GM12878 (cell line): ENCODE data around the gene NHEJ1. TPM values are rescaled to one million over a fixed set of nuclear protein-coding genes. Genes with fewer than 3 reads are reported as not detected.

Experiments
- ATAC-seq: fragments of 200-7000 bp; cut with Tn5 transposase; 3 replicates; pipeline ENCODE4 v1.9.1; 2020; ENCODE audit warnings: mild to moderate bottlenecking, moderate library complexity
- BruUV-seq: library from RNA; stranded (reverse); fragments of 400-500 nt; replicated peaks from 2 replicates; lab custom pipeline; 2021; lab: Mats Ljungman, UMichigan
- CTCF ChIA-PET: fragments of 300-600 bp; sonication (Branson Sonifier 250); formaldehyde crosslinking; extraction: SDS; loops from one replicate; lab custom pipeline; 2021; ENCODE audit warnings: inconsistent platforms; lab: Yijun Ruan, JAX
- POLR2A ChIA-PET: fragments of 350-600 bp; formaldehyde crosslinking; extraction: SDS; loops from one replicate; lab custom pipeline; 2021; ENCODE audit warnings: inconsistent platforms; lab: Charles Lee
- RAD21 ChIA-PET: fragments of 300-600 bp; sonication (Branson Sonifier 250); formaldehyde crosslinking; loops from one replicate; lab custom pipeline; 2023; ENCODE audit warnings: antibody characterized with exemption; ENCODE audit not compliant: unreplicated experiment; lab: Charles Lee
- SMC1A ChIA-PET: fragments of 300-600 bp; sonication (Branson Sonifier 250); formaldehyde crosslinking; loops from one replicate; lab custom pipeline; 2023; ENCODE audit not compliant: unreplicated experiment, uncharacterized antibody; lab: Charles Lee
- DNase-seq: peaks from one replicate; pipeline ENCODE4 v3.0.0-alpha.2; 2011; ENCODE audit warnings: low read depth, low spot score
- FAIRE-seq: peaks from 3 replicates; lab custom pipeline; 2011; peaks lifted over from hg19 to GRCh38; lab: Jason Lieb, UNC
- H2AFZ ChIP-seq: 2 replicates; pipeline ENCODE4 v1.6.0; 2011; ENCODE audit warnings: low read depth, low read length, control low read depth; ENCODE audit not compliant: control insufficient read depth
- H3K27ac ChIP-seq: 2 replicates; pipeline ENCODE4 v1.5.1; 2011; ENCODE audit warnings: control low read depth; ENCODE audit not compliant: control insufficient read depth, insufficient read depth
- H3K27me3 ChIP-seq, 2 experiments: replicated peaks in 1 of 2; 2 replicates each; pipeline versions ENCODE4 v1.6.0 to v1.6.1; 2011; ENCODE audit warnings: low read length in 1 of 2; ENCODE audit not compliant: control insufficient read depth in 2 of 2, insufficient read depth in 2 of 2
- H3K36me3 ChIP-seq, 2 experiments: 2 replicates each; pipeline ENCODE4 v1.5.1; 2011; ENCODE audit warnings: low read length in 1 of 2; ENCODE audit not compliant: control insufficient read depth in 2 of 2, insufficient read depth in 2 of 2
- H3K4me1 ChIP-seq: 2 replicates; pipeline ENCODE4 v1.6.1; 2011; ENCODE audit warnings: mild to moderate bottlenecking, low read length, moderate library complexity, mixed read lengths; ENCODE audit not compliant: control insufficient read depth, insufficient read depth
- H3K4me2 ChIP-seq: 2 replicates; pipeline ENCODE4 v1.6.0; 2011; ENCODE audit warnings: control low read depth; ENCODE audit not compliant: control insufficient read depth, insufficient read depth
- H3K4me3 ChIP-seq: fragments of 200-600 bp; sonication (generic); 2 replicates; pipeline ENCODE4 v1.5.1; 2016
- H3K79me2 ChIP-seq: 2 replicates; pipeline ENCODE4 v1.6.0; 2011; ENCODE audit warnings: low read length; ENCODE audit not compliant: control insufficient read depth, insufficient read depth
- H3K9ac ChIP-seq: 2 replicates; pipeline ENCODE4 v1.8.0; 2011; ENCODE audit warnings: low read length, control low read depth, mixed read lengths; ENCODE audit not compliant: control insufficient read depth, insufficient read depth
- H3K9me3 ChIP-seq: replicated peaks from 3 replicates; pipeline ENCODE4 v1.5.1; 2011; ENCODE audit warnings: mild to moderate bottlenecking, low read length; ENCODE audit not compliant: control insufficient read depth, insufficient read depth
- H4K20me1 ChIP-seq: 2 replicates; pipeline ENCODE4 v1.6.0; 2011; ENCODE audit not compliant: control insufficient read depth, insufficient read depth
- CEBPZ ChIP-seq: fragments of 150-350 bp; IDR thresholded peaks from 2 replicates; pipeline ENCODE4 v1.6.1; 2016; ENCODE audit warnings: low read depth, low read length
- CTCF ChIP-seq, 3 experiments: IDR thresholded peaks in 2 of 3; conservative IDR thresholded peaks in 1 of 3; 2 replicates each; pipeline ENCODE4 v1.5.1; 2011; ENCODE audit warnings: low read depth in 3 of 3, low read length in 3 of 3, mild to moderate bottlenecking in 3 of 3, control low read depth in 2 of 3, moderate library complexity in 2 of 3, inconsistent platforms in 1 of 3, mixed read lengths in 1 of 3; ENCODE audit not compliant: control insufficient read depth in 2 of 3, insufficient read depth in 1 of 3; ENCODE audit errors: extremely low read depth in 1 of 3
- JUNB ChIP-seq: IDR thresholded peaks from 2 replicates; pipeline ENCODE4 v1.6.1; 2016; ENCODE audit warnings: antibody characterized with exemption, mild to moderate bottlenecking
- MXI1 ChIP-seq: fragments of 150-350 bp; IDR thresholded peaks from 2 replicates; pipeline ENCODE4 v1.6.1; 2011; ENCODE audit warnings: low read depth, mild to moderate bottlenecking, inconsistent platforms, low read length, improper control_type of control experiment
- NR2F1 ChIP-seq: fragments of 450-650 bp; conservative IDR thresholded peaks from 2 replicates; pipeline ENCODE4 v1.6.1; 2017; ENCODE audit warnings: mild to moderate bottlenecking
- SMAD1 ChIP-seq: fragments of 450-650 bp; IDR thresholded peaks from 2 replicates; pipeline ENCODE4 v1.6.1; 2018; ENCODE audit warnings: mild to moderate bottlenecking, low read depth; ENCODE audit not compliant: partially characterized antibody
- SUZ12 ChIP-seq: fragments of 200-600 bp; sonication (generic); IDR thresholded peaks from one replicate; pipeline ENCODE4 v1.6.1; 2018; ENCODE audit warnings: antibody characterized with exemption, mild to moderate bottlenecking; ENCODE audit not compliant: unreplicated experiment
- ZBTB11 ChIP-seq: fragments of 450-650 bp; formaldehyde crosslinking; IDR thresholded peaks from 2 replicates; pipeline ENCODE4 v1.5.0; 2022; ENCODE audit warnings: mild to moderate bottlenecking, missing genetic modification characterization
- ZNF24 ChIP-seq: fragments of 450-650 bp; IDR thresholded peaks from 2 replicates; pipeline ENCODE4 v1.6.1; 2017; ENCODE audit warnings: antibody characterized with exemption, mild to moderate bottlenecking
- WGBS: methylation state at CpG from one replicate; pipeline ENCODE4 v1.1.6; 2016; ENCODE audit warnings: low lambda C conversion rate; ENCODE audit not compliant: insufficient replicate concordance, insufficient coverage; ENCODE audit errors: missing lambda C conversion rate; 5-methylcytosine and 5-hydroxymethylcytosine counted together
- in situ Hi-C: fragments of 300-500 bp; cut with MboI; formaldehyde crosslinking; loops from 9 replicates; pipeline ENCODE4 v1.14.3; 2018; ENCODE audit warnings: mixed read lengths
- intact Hi-C: fragments of 100-400 bp; cut with micrococcal nuclease; formaldehyde crosslinking; loops from one replicate; pipeline ENCODE4 v1.14.2; 2022; ENCODE audit not compliant: unreplicated experiment
- polyA plus RNA-seq, 11 experiments: library from polyadenylated mRNA; depleted of rRNA in 4 of 11; unstranded in 6 of 11; stranded (reverse) in 5 of 11; fragments of >200 nt; fragmentation: Nextera tagmentation in 4 of 11; fragmentation: Illumina TruSeq in 1 of 11; extraction: Ambion mirVana in 4 of 11; extraction: Trizol in 1 of 11; gene quantifications; 1 replicate in 1 of 11; 2 replicates in 10 of 11; pipeline versions ENCODE4 v1.2.1 to v1.2.3, GENCODE V29; 2011 to 2016; ENCODE audit warnings: inconsistent platforms in 2 of 11, missing spikeins in 2 of 11, low read depth in 1 of 11
- total RNA-seq, 4 experiments: library from RNA; depleted of rRNA in 3 of 4; stranded (reverse); fragments of >200 nt in 3 of 4; fragmentation: Illumina TruSeq in 1 of 4; extraction: Trizol in 1 of 4; gene quantifications; 2 replicates each; pipeline versions ENCODE4 v1.2.1 to v1.2.3, GENCODE V29; 2013 to 2021

The NHEJ1 gene
- total and polyA plus RNA-seq, 10 of the 15 experiments (the other 5 are each of a cell fraction or from before 2014, with no cell fraction given), result 11.8 to 20.2 (median 17.0) TPM

GRCh38 chr2:219177552-219178376, 17.1 kb upstream of the NHEJ1 start, which contains the start of gene RETREG2 (continued):
- TF ChIP-seq MXI1 (0 out of 2 replicates have a peak, but pooled peaks have one; percentile 45), ZBTB11 (peak; percentile 79), SUZ12 (no peak)
- TF ChIP-seq, all 136 proteins: peak for 62

- 2% methylated on average over 46 of the region's 69 CpGs for WGBS
- peaks cover 10% of the 10 kb centered on the region for H3K4me1 ChIP-seq
- DNase-seq (no peak), ATAC-seq (peak; percentile 88), FAIRE-seq (peak; percentile 75)
- intact Hi-C loops, result loop anchor here (1.0 to 5.0 kb wide), 6 partner anchors 17 to 210 kb away; partner anchors contain the start of genes DNAJB2, DNPEP, NHEJ1 and TUBA4A
- H4K20me1 ChIP-seq, result no peaks in the 10 kb centered on the region
- H3K9ac ChIP-seq, result peak within 1 kb of the TSS; percentile 97
- H3K27ac ChIP-seq, result peak within 1 kb of the TSS; percentile 98
- H2AFZ ChIP-seq, result peak within 1 kb of the TSS; percentile 90
- peaks cover 7 to 12% of the 10 kb centered on the region in 2 experiments for H3K36me3 ChIP-seq
- SMC1A ChIA-PET, result interaction anchor here (0.6 to 2.5 kb wide), 14 partner anchors 11 to 122 kb away, joined by 3 to 14 read pairs (median 8); partner anchors contain the start of genes ABCB6, ANKZF1, ATG9A and DNAJB2
- in situ Hi-C loops, result no loop called here
- BruUV-seq, result TSS peak; percentile 79
- RAD21 ChIA-PET, result interaction anchor here (1.0 to 3.7 kb wide), 9 partner anchors 17 to 124 kb away, joined by 4 to 25 read pairs (median 6); partner anchors contain the start of genes DNAJB2 and ZFAND2B
- POLR2A ChIA-PET, result interaction anchor here (0.6 to 5.0 kb wide), 19 partner anchors 27 to 281 kb away, joined by 3 to 47 read pairs (median 6); partner anchors contain the start of genes ABCB6, ANKZF1, ATG9A and DNAJB2
- no peaks in the 10 kb centered on the region for H3K9me3 ChIP-seq
- H3K27me3 ChIP-seq, result no peaks in the 10 kb centered on the region
- H3K4me3 ChIP-seq, result peak within 1 kb of the TSS; percentile 83
- H3K4me2 ChIP-seq, result peak within 1 kb of the TSS; percentile 89
- CTCF ChIA-PET, result interaction anchor here (0.9 to 3.9 kb wide), 16 partner anchors 17 to 283 kb away, joined by 3 to 52 read pairs (median 5); partner anchors contain the start of genes DNAJB2, NHEJ1, TUBA4A and ZFAND2B
- peaks cover 32% of the 10 kb centered on the region for H3K79me2 ChIP-seq
- TF ChIP-seq CTCF (IDR thresholded peaks at IDR 0.05 in 2 of 3, conservative IDR thresholded peaks at IDR 0.05 in 1 of 3; ENCODE audit: control insufficient read depth in 2 of 3, extremely low read depth in 1 of 3, insufficient read depth in 1 of 3, low read depth in 3 of 3, low read length in 3 of 3), result no peak
- TF ChIP-seq SMAD1, result no peak
- TF ChIP-seq ZNF24, result 0 out of 2 replicates have a peak, but pooled peaks have one; percentile 64
- no peak for TF ChIP-seq JUNB
- no peak for TF ChIP-seq CEBPZ
- peak; percentile 72 for TF ChIP-seq NR2F1
Observed at GRCh38 chr2:219176818-219177551, 16.4 kb upstream of the NHEJ1 start, which contains the start of gene CNPPD1. Gene CNPPD1, minus strand, starts transcription at chr2:219176925. Its CDS starts 97 bp downstream, at chr2:219176828.
